GM13976 (cell line): Measurements from ENCODE around the gene PKN3.
A peak's percentile ranks its signal among the peaks of the same experiment; 100 is the strongest.

Experiments
- DNase-seq: peaks from one replicate; pipeline ENCODE4 v3.0.0; 2012; ENCODE audit warnings: low spot score
- CTCF ChIP-seq: IDR thresholded peaks from 2 replicates; pipeline ENCODE4 v1.5.1; 2012; ENCODE audit warnings: borderline replicate concordance, mild to moderate bottlenecking; ENCODE audit not compliant: insufficient read depth; ENCODE audit errors: extremely low read depth, missing control alignments, control extremely low read depth
- in situ Hi-C: fragments of 300-500 bp; cut with MboI; formaldehyde crosslinking; loops from one replicate; pipeline ENCODE4 v1.12.0; 2022; ENCODE audit warnings: low sequenced_read_pairs, mixed read lengths, inconsistent platforms; ENCODE audit not compliant: unreplicated experiment

The PKN3 gene

GRCh38 chr9:128731093-128731492 lies 28.8 kb downstream of the PKN3 start:
- DNase-seq, result no peak
- TF ChIP-seq CTCF, result no peak
- in situ Hi-C loops, result no loop called here

DNA sequence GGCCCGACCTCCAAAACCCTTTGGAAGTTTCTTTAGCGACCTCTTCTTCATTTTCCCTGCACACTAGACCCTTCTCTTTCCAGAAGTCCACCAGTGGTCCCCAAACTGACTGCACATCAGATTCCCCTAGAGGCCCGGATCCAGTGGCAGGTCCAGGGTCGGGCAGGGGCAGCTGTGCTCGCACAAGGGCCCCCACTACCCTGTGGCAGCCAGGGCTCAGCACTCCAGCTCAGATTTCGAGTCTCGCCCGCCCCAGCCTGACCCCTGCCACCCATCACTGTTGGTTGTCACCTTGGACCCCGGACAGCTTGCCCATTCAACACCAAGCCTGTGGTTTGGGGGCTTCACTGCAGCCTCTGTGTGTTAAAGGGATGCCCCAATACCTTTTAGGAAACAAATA lies 29.4 kb downstream of the PKN3 start:
- TF ChIP-seq CTCF, result no peak
- in situ Hi-C loops, result no loop called here
- DNase-seq, result no peak

- in situ Hi-C loops, result no loop called here
- TF ChIP-seq CTCF, result no peak
- DNase-seq, result no peak
Measured at GRCh38 chr9:128732576-128732975, 30.3 kb downstream of the PKN3 start.

DNA sequence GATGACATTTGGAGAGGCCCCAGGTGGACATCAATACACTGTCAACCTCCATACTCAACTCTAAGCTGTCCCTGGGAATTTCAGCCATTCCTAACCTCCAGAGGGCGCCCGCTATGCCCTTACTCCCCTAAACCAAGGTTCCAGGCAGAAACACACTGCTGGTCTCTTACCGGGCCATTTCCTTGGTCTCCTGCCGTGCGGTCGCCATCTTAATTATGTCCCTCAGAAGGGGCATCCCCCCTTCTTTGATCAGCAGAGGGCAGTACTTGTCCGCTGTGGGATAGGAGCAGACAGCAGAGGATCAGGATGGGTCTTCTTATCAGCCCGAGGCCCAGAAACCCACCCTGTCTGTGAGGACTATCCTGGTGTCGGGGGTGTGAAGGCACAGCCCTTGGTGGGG lies 31.0 kb downstream of the PKN3 start:
- TF ChIP-seq CTCF, result no peak
- DNase-seq, result peak; percentile 65
- in situ Hi-C loops, result no loop called here

- in situ Hi-C loops, result no loop called here
- DNase-seq, result no peak
- no peak for TF ChIP-seq CTCF
Measured at GRCh38 chr9:128735373-128735772, 33.1 kb downstream of the PKN3 start.

GRCh38 chr9:128742401-128742800 lies 40.1 kb downstream of the PKN3 start:
- in situ Hi-C loops, result no loop called here
- no peak for DNase-seq
- no peak for TF ChIP-seq CTCF

GRCh38 chr9:128743421-128743820 lies 41.1 kb downstream of the PKN3 start:
- no peak for TF ChIP-seq CTCF
- no peak for DNase-seq
- in situ Hi-C loops, result no loop called here
